K562 (cell line): ENCODE data around the gene RASIP1. TPM values are rescaled to one million over a fixed set of nuclear protein-coding genes. Genes with fewer than 3 reads are reported as not detected.

Experiments
- ASH1L ChIP-seq: fragments of 450-650 bp; IDR thresholded peaks from 2 replicates; pipeline ENCODE4 v1.6.1; 2018; ENCODE audit warnings: borderline replicate concordance, mild to moderate bottlenecking, low read depth; ENCODE audit not compliant: partially characterized antibody
- CCNT2 ChIP-seq: IDR thresholded peaks from 2 replicates; pipeline ENCODE4 v1.6.1; 2011; ENCODE audit warnings: borderline replicate concordance, low read depth, mild to moderate bottlenecking, moderate library complexity, mixed read lengths, low read length; ENCODE audit not compliant: insufficient read length; ENCODE audit errors: extremely low read depth
- CHD2 ChIP-seq: IDR thresholded peaks from 2 replicates; pipeline ENCODE4 v1.6.1; 2011; ENCODE audit warnings: low read depth, low read length
- CREB3L1 ChIP-seq: fragments of 450-650 bp; IDR thresholded peaks from 2 replicates; pipeline ENCODE4 v1.6.1; 2014; ENCODE audit warnings: low read depth, mild to moderate bottlenecking, moderate library complexity, borderline replicate concordance
- ETV6 ChIP-seq, 3 experiments: fragments of 150-350 bp in 1 of 3; sonication (generic) in 1 of 3; formaldehyde crosslinking in 1 of 3; IDR thresholded peaks; 2 replicates each; pipeline versions ENCODE4 v1.6.1 to v1.8.0; 2014 to 2022; ENCODE audit warnings: borderline replicate concordance in 2 of 3, low read depth in 2 of 3, antibody characterized with exemption in 1 of 3, low read length in 1 of 3, mild to moderate bottlenecking in 1 of 3, missing genetic modification reagents in 1 of 3
- HES1 ChIP-seq: fragments of 450-650 bp; IDR thresholded peaks from 2 replicates; pipeline ENCODE4 v1.6.1; 2016; ENCODE audit warnings: low read depth, mild to moderate bottlenecking, moderate library complexity
- KDM4B ChIP-seq, 2 experiments: fragments of 450-650 bp in 1 of 2; sonication (generic) in 1 of 2; IDR thresholded peaks; 2 replicates each; pipeline ENCODE4 v1.6.1; 2016 to 2017; ENCODE audit warnings: borderline replicate concordance in 2 of 2, antibody characterized with exemption in 1 of 2, low read depth in 1 of 2, mild to moderate bottlenecking in 1 of 2
- KHSRP ChIP-seq: fragments of 450-650 bp; IDR thresholded peaks from 2 replicates; pipeline ENCODE4 v1.6.1; 2017
- NFIC ChIP-seq: fragments of 450-650 bp; IDR thresholded peaks from 2 replicates; pipeline ENCODE4 v1.6.1; 2017; ENCODE audit warnings: mild to moderate bottlenecking, inconsistent platforms
- PHB2 ChIP-seq: fragments of 450-650 bp; IDR thresholded peaks from 2 replicates; pipeline ENCODE4 v1.6.1; 2017; ENCODE audit warnings: low read depth
- PREB ChIP-seq: sonication (generic); formaldehyde crosslinking; IDR thresholded peaks from 2 replicates; pipeline ENCODE4 v1.8.1; 2023; ENCODE audit warnings: mild to moderate bottlenecking, missing genetic modification reagents
- PRMT5 ChIP-seq: sonication (generic); formaldehyde crosslinking; IDR thresholded peaks from 2 replicates; pipeline ENCODE4 v1.5.0; 2020; ENCODE audit warnings: missing genetic modification reagents
- PTRF ChIP-seq: fragments of 450-650 bp; IDR thresholded peaks from 2 replicates; pipeline ENCODE4 v1.6.1; 2016; ENCODE audit warnings: mild to moderate bottlenecking, missing genetic modification characterization, missing compliant biosample characterization
- PYGO2 ChIP-seq: fragments of 450-650 bp; IDR thresholded peaks from 2 replicates; pipeline ENCODE4 v1.6.1; 2016; ENCODE audit warnings: mild to moderate bottlenecking, missing genetic modification characterization, moderate library complexity, missing compliant biosample characterization
- RBM34 ChIP-seq: fragments of 200-400 bp; formaldehyde crosslinking; IDR thresholded peaks from 2 replicates; pipeline ENCODE4 v1.6.1; 2018; ENCODE audit warnings: low read length, borderline replicate concordance; ENCODE audit not compliant: insufficient read depth
- RBM39 ChIP-seq: fragments of 200-400 bp; formaldehyde crosslinking; optimal IDR thresholded peaks from 2 replicates; pipeline ENCODE3; 2018; ENCODE audit warnings: low read depth, low read length
- SIN3B ChIP-seq: fragments of 450-650 bp; IDR thresholded peaks from 2 replicates; pipeline ENCODE4 v1.6.1; 2017; ENCODE audit warnings: low read depth, mild to moderate bottlenecking, moderate library complexity
- SP1 ChIP-seq: sonication (generic); formaldehyde crosslinking; IDR thresholded peaks from 2 replicates; pipeline ENCODE4 v1.8.1; 2022; ENCODE audit warnings: mild to moderate bottlenecking, missing genetic modification reagents
- TBP ChIP-seq: optimal IDR thresholded peaks from 2 replicates; pipeline ENCODE3; 2011; ENCODE audit warnings: low read depth, low read length, improper control_type of control experiment
- TCF7L2 ChIP-seq: fragments of 150-350 bp; IDR thresholded peaks from 2 replicates; pipeline ENCODE4 v1.6.1; 2016; ENCODE audit warnings: low read depth, mild to moderate bottlenecking, low read length, moderate library complexity
- U2AF2 ChIP-seq: fragments of 200-400 bp; formaldehyde crosslinking; optimal IDR thresholded peaks from 2 replicates; pipeline ENCODE3; 2017; ENCODE audit warnings: low read depth, mild to moderate bottlenecking, low read length
- ZNF175 ChIP-seq: fragments of 200-800 bp; sonication (Bioruptor generic); IDR thresholded peaks from 2 replicates; pipeline ENCODE4 v1.6.1; 2016; ENCODE audit warnings: low read depth, mild to moderate bottlenecking, missing genetic modification characterization, missing compliant biosample characterization
- ZNF184 ChIP-seq: sonication (generic); formaldehyde crosslinking; IDR thresholded peaks from 2 replicates; pipeline ENCODE4 v1.5.0; 2020; ENCODE audit warnings: missing genetic modification reagents
- ZNF232 ChIP-seq: sonication (generic); formaldehyde crosslinking; IDR thresholded peaks from 2 replicates; pipeline ENCODE4 v1.8.0; 2022; ENCODE audit warnings: mild to moderate bottlenecking, missing genetic modification reagents
- ZNF280B ChIP-seq: fragments of 250-450 bp; sonication (Bioruptor Pico); IDR thresholded peaks from 2 replicates; pipeline ENCODE4 v1.5.1; 2021; ENCODE audit warnings: mild to moderate bottlenecking
- ZNF77 ChIP-seq: fragments of 250-450 bp; sonication (Bioruptor Pico); IDR thresholded peaks from 2 replicates; pipeline ENCODE4 v1.5.0; 2020
- ZSCAN29 ChIP-seq: fragments of 450-650 bp; IDR thresholded peaks from 2 replicates; pipeline ENCODE4 v1.6.1; 2017
- polyA plus RNA-seq, 8 experiments: library from polyadenylated mRNA; depleted of rRNA in 4 of 8; stranded (reverse) in 5 of 8; unstranded in 3 of 8; fragments of >200 nt; fragmentation: Nextera tagmentation in 2 of 8; fragmentation: Illumina TruSeq in 1 of 8; extraction: Ambion mirVana in 2 of 8; extraction: Trizol in 1 of 8; gene quantifications; 2 replicates each; pipeline versions ENCODE4 v1.2.1 to v1.2.3, GENCODE V29; 2011 to 2014; ENCODE audit warnings: inconsistent platforms in 1 of 8, missing spikeins in 1 of 8
- total RNA-seq, 7 experiments: library from RNA; depleted of rRNA in 6 of 7; stranded (reverse); fragments of >200 nt in 6 of 7; fragmentation: Illumina TruSeq in 2 of 7; extraction: Trizol in 2 of 7; gene quantifications; 2 replicates each; pipeline versions ENCODE4 v1.2.1 to v1.2.3, GENCODE V29; 2011 to 2021; ENCODE audit warnings: low replicate concordance in 1 of 7

Gene RASIP1
- total and polyA plus RNA-seq, 9 of the 15 experiments (the other 6 are each of a cell fraction or from before 2014, with no cell fraction given) = 0.20 to 4.7 (median 1.5) TPM

- TF ChIP-seq PTRF (tag) (no peak), KHSRP (no peak), U2AF2 (no peak), PRMT5 (CRISPR knock-in tag) (no peak), ZNF280B (no peak), PYGO2 (tag) (no peak), PHB2 (no peak), ZNF77 (no peak), SP1 (CRISPR knock-in tag) (peak; percentile 57; the same call in 1 of the 2 replicates), ZNF232 (CRISPR knock-in tag) (no peak), CCNT2 (no peak), HES1 (peak; percentile 82), SIN3B (no peak), RBM34 (no peak), CREB3L1 (no peak), ETV6 (IDR thresholded peaks at IDR 0.05; ENCODE audit: borderline replicate concordance in 1 of 2, low read depth in 2 of 2, low read length in 1 of 2) (no peak), ETV6 (CRISPR knock-in tag; IDR thresholded peaks at IDR 0.05; ENCODE audit: borderline replicate concordance) (no peak), KDM4B (IDR thresholded peaks at IDR 0.05; ENCODE audit: borderline replicate concordance in 2 of 2, low read depth in 1 of 2) (no peak), CHD2 (no peak), ASH1L (no peak), NFIC (no peak), RBM39 (no peak), ZNF184 (no peak), TBP (no peak), TCF7L2 (no peak), ZSCAN29 (no peak), ZNF175 (no peak), PREB (CRISPR knock-in tag) (no peak)
Observed at GRCh38 chr19:48681127-48681470, 59.3 kb downstream of the RASIP1 start (continued).
